CD4-positive, alpha-beta T cell treated with Interleukin-17A for 4 hours (primary cell): Measurements from ENCODE around the gene PEG3.

Experiments
- DNase-seq: peaks from one replicate; pipeline ENCODE4 v3.0.0-alpha.2; 2020; ENCODE audit warnings: mixed read lengths

Gene PEG3

GRCh38 chr19:56806639-56807038, 33.9 kb downstream of the PEG3 start:
- DNase-seq = no peak
